MM.1S (cell line): ENCODE data around the gene RNF217.

Source experiments
- CTCF ChIP-seq: fragments of 300-600 bp; sonication (generic); IDR thresholded peaks from 2 replicates; pipeline ENCODE4 v1.5.1; 2016; ENCODE audit warnings: antibody characterized with exemption, low read length, mixed read lengths
- EZH2 ChIP-seq: fragments of 300-600 bp; sonication (generic); optimal IDR thresholded peaks from 2 replicates; pipeline ENCODE3; 2017; ENCODE audit warnings: low read depth, mild to moderate bottlenecking, antibody characterized with exemption, low read length, mixed read lengths
- EZH2phosphoT487 ChIP-seq: fragments of 300-600 bp; sonication (generic); IDR thresholded peaks from 2 replicates; pipeline ENCODE4 v1.6.1; 2018; ENCODE audit warnings: antibody characterized with exemption, low read length

- TF ChIP-seq EZH2phosphoT487 (no peak), CTCF (no peak), EZH2 (no peak)
Measured at GRCh38 chr6:124982669-124983068, 20.4 kb downstream of the RNF217 start.
